ENCODE data around the gene SSR1.
A peak's percentile ranks its signal among the peaks of the same experiment; 100 is the strongest.

Gene SSR1

GRCh38 chr6:7260291-7261031 lies 52.5 kb downstream of the SSR1 start:
- FAIRE-seq (peak; percentile 23), DNase-seq (ENCODE audit: insufficient read length, low spot score) (no peak)
- no peak for TF ChIP-seq POU2F2 (IDR thresholded peaks at IDR 0.05; ENCODE audit: low read depth, low read length)
- TF ChIP-seq TAF1 (IDR thresholded peaks at IDR 0.05; ENCODE audit: low read depth, low read length), result no peak
- no peak for TF ChIP-seq POLR2A (IDR thresholded peaks at IDR 0.05; ENCODE audit: low read depth, low read length)
- no peak for TF ChIP-seq POLR2AphosphoS5 (IDR thresholded peaks at IDR 0.05; ENCODE audit: low read depth, low read length)
- TF ChIP-seq SPI1 (IDR thresholded peaks at IDR 0.05; ENCODE audit: low read depth, low read length), result no peak
- TF ChIP-seq PAX5 (IDR thresholded peaks at IDR 0.05; ENCODE audit: insufficient read depth, low read length, severe bottlenecking), result no peak

- no peak for DNase-seq (ENCODE audit: insufficient read length, low spot score)
- no peak for FAIRE-seq
- no peak for TF ChIP-seq POLR2A (IDR thresholded peaks at IDR 0.05; ENCODE audit: low read depth, low read length)
- TF ChIP-seq SPI1 (IDR thresholded peaks at IDR 0.05; ENCODE audit: low read depth, low read length), result no peak
- no peak for TF ChIP-seq POLR2AphosphoS5 (IDR thresholded peaks at IDR 0.05; ENCODE audit: low read depth, low read length)
- no peak for TF ChIP-seq TAF1 (IDR thresholded peaks at IDR 0.05; ENCODE audit: low read depth, low read length)
- TF ChIP-seq PAX5 (IDR thresholded peaks at IDR 0.05; ENCODE audit: insufficient read depth, low read length, severe bottlenecking), result no peak
- no peak for TF ChIP-seq POU2F2 (IDR thresholded peaks at IDR 0.05; ENCODE audit: low read depth, low read length)
Measured at GRCh38 chr6:7258231-7258763, 54.7 kb downstream of the SSR1 start.

- FAIRE-seq, result no peak
- no peak for DNase-seq (ENCODE audit: insufficient read length, low spot score)
- TF ChIP-seq TAF1 (IDR thresholded peaks at IDR 0.05; ENCODE audit: low read depth, low read length) (no peak), SPI1 (IDR thresholded peaks at IDR 0.05; ENCODE audit: low read depth, low read length) (no peak), POLR2AphosphoS5 (IDR thresholded peaks at IDR 0.05; ENCODE audit: low read depth, low read length) (no peak), POLR2A (IDR thresholded peaks at IDR 0.05; ENCODE audit: low read depth, low read length) (no peak), POU2F2 (IDR thresholded peaks at IDR 0.05; ENCODE audit: low read depth, low read length) (no peak), PAX5 (IDR thresholded peaks at IDR 0.05; ENCODE audit: insufficient read depth, low read length, severe bottlenecking) (no peak)
Measured at GRCh38 chr6:7257521-7258230, 55.3 kb downstream of the SSR1 start.

- DNase-seq (ENCODE audit: insufficient read length, low spot score) (no peak), FAIRE-seq (no peak)
- TF ChIP-seq POU2F2 (IDR thresholded peaks at IDR 0.05; ENCODE audit: low read depth, low read length), result no peak
- TF ChIP-seq POLR2A (IDR thresholded peaks at IDR 0.05; ENCODE audit: low read depth, low read length), result no peak
- TF ChIP-seq SPI1 (IDR thresholded peaks at IDR 0.05; ENCODE audit: low read depth, low read length), result no peak
- TF ChIP-seq PAX5 (IDR thresholded peaks at IDR 0.05; ENCODE audit: insufficient read depth, low read length, severe bottlenecking), result no peak
- TF ChIP-seq POLR2AphosphoS5 (IDR thresholded peaks at IDR 0.05; ENCODE audit: low read depth, low read length), result no peak
- TF ChIP-seq TAF1 (IDR thresholded peaks at IDR 0.05; ENCODE audit: low read depth, low read length), result no peak
Measured at GRCh38 chr6:7256785-7257184, 56.2 kb downstream of the SSR1 start.

- TF ChIP-seq SPI1 (IDR thresholded peaks at IDR 0.05; ENCODE audit: low read depth, low read length) (no peak), PAX5 (IDR thresholded peaks at IDR 0.05; ENCODE audit: insufficient read depth, low read length, severe bottlenecking) (no peak), TAF1 (IDR thresholded peaks at IDR 0.05; ENCODE audit: low read depth, low read length) (no peak), POLR2A (IDR thresholded peaks at IDR 0.05; ENCODE audit: low read depth, low read length) (no peak), POLR2AphosphoS5 (IDR thresholded peaks at IDR 0.05; ENCODE audit: low read depth, low read length) (no peak), POU2F2 (IDR thresholded peaks at IDR 0.05; ENCODE audit: low read depth, low read length) (no peak)
- FAIRE-seq (no peak), DNase-seq (ENCODE audit: insufficient read length, low spot score) (no peak)
Measured at GRCh38 chr6:7255918-7256317, 57.1 kb downstream of the SSR1 start.

- no peak for TF ChIP-seq POU2F2 (IDR thresholded peaks at IDR 0.05; ENCODE audit: low read depth, low read length)
- no peak for TF ChIP-seq POLR2AphosphoS5 (IDR thresholded peaks at IDR 0.05; ENCODE audit: low read depth, low read length)
- TF ChIP-seq TAF1 (IDR thresholded peaks at IDR 0.05; ENCODE audit: low read depth, low read length), result no peak
- TF ChIP-seq SPI1 (IDR thresholded peaks at IDR 0.05; ENCODE audit: low read depth, low read length), result no peak
- no peak for TF ChIP-seq POLR2A (IDR thresholded peaks at IDR 0.05; ENCODE audit: low read depth, low read length)
- TF ChIP-seq PAX5 (IDR thresholded peaks at IDR 0.05; ENCODE audit: insufficient read depth, low read length, severe bottlenecking), result no peak
- DNase-seq (ENCODE audit: insufficient read length, low spot score) (no peak), FAIRE-seq (no peak)
Measured at GRCh38 chr6:7254980-7255835, 57.8 kb downstream of the SSR1 start.

- TF ChIP-seq POU2F2 (IDR thresholded peaks at IDR 0.05; ENCODE audit: low read depth, low read length) (0 out of 2 replicates have a peak, but pooled peaks have one; percentile 5), POLR2A (IDR thresholded peaks at IDR 0.05; ENCODE audit: low read depth, low read length) (no peak)
- FAIRE-seq (peak; percentile 38), DNase-seq (ENCODE audit: insufficient read length, low spot score) (no peak)
Measured at GRCh38 chr6:7252390-7252789, 60.6 kb downstream of the SSR1 start.

GRCh38 chr6:7251646-7252260 lies 61.2 kb downstream of the SSR1 start:
- TF ChIP-seq POLR2AphosphoS5 (IDR thresholded peaks at IDR 0.05; ENCODE audit: low read depth, low read length) (no peak), POU2F2 (IDR thresholded peaks at IDR 0.05; ENCODE audit: low read depth, low read length) (no peak), PAX5 (IDR thresholded peaks at IDR 0.05; ENCODE audit: insufficient read depth, low read length, severe bottlenecking) (no peak), POLR2A (IDR thresholded peaks at IDR 0.05; ENCODE audit: low read depth, low read length) (no peak), TAF1 (IDR thresholded peaks at IDR 0.05; ENCODE audit: low read depth, low read length) (no peak), SPI1 (IDR thresholded peaks at IDR 0.05; ENCODE audit: low read depth, low read length) (no peak)
- DNase-seq (ENCODE audit: insufficient read length, low spot score), result no peak
- no peak for FAIRE-seq

All from GM12891 (cell line).